HS-27A (cell line): ENCODE results near the gene PUSL1.

Experiments
- DNase-seq: peaks from one replicate; pipeline ENCODE4 v3.0.0-alpha.2; 2012; ENCODE audit warnings: low read depth, missing footprints

PUSL1 gene

GRCh38 chr1:1340791-1341548, 32.6 kb downstream of the PUSL1 start:
- no peak for DNase-seq

GRCh38 chr1:1341549-1342021, 33.2 kb downstream of the PUSL1 start:
- no peak for DNase-seq

GRCh38 chr1:1342061-1342562, 33.7 kb downstream of the PUSL1 start:
- DNase-seq: no peak

- DNase-seq: no peak
Measured at GRCh38 chr1:1342584-1343115, 34.3 kb downstream of the PUSL1 start.

GRCh38 chr1:1343811-1344421, 35.5 kb downstream of the PUSL1 start:
- no peak for DNase-seq

- DNase-seq: peak; percentile 86
Measured at GRCh38 chr1:1344655-1345361, 36.4 kb downstream of the PUSL1 start.

- no peak for DNase-seq
Measured at GRCh38 chr1:1345384-1345783, 37.0 kb downstream of the PUSL1 start.

- no peak for DNase-seq
Measured at GRCh38 chr1:1345860-1346500, 37.6 kb downstream of the PUSL1 start.

GRCh38 chr1:1346501-1346890, 38.1 kb downstream of the PUSL1 start:
- no peak for DNase-seq

- DNase-seq: no peak
Measured at GRCh38 chr1:1347026-1347595, 38.7 kb downstream of the PUSL1 start.

- DNase-seq: no peak
Measured at GRCh38 chr1:1347663-1348419, 39.4 kb downstream of the PUSL1 start.

GRCh38 chr1:1348420-1349255, 40.2 kb downstream of the PUSL1 start:
- DNase-seq: no peak

GRCh38 chr1:1349256-1350012, 41.0 kb downstream of the PUSL1 start, which contains the start of gene DVL1:
Gene DVL1 (minus strand): TSS chr1:1349418. CDS start chr1:1349065, 353 bp downstream.
- no peak for DNase-seq

- DNase-seq: no peak
Measured at GRCh38 chr1:1351511-1352427, 43.4 kb downstream of the PUSL1 start.

GRCh38 chr1:1352786-1353388, 44.5 kb downstream of the PUSL1 start:
- DNase-seq: no peak

- no peak for DNase-seq
Measured at GRCh38 chr1:1353389-1354151, 45.2 kb downstream of the PUSL1 start.
